Measurements from ENCODE around the gene PF4V1.

PF4V1 gene

DNA sequence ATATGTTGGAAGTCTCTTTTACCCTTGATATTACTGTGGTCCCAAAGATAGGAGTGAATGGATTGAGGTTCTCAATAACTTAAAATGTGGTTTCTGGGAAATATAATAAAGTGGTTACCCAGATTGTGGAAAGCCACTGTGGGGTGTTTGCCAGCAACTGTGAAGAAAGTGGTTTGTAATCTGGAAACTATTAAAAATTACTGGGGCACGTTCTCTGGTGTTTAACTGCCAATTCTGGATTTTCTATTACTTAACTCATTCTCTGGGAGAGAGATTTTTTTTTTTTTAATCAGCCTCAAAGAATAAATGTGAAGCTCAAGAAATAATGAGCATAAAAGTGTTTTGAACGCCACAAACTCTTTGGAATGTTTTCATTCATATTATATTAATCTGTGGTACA, 21.5 kb upstream of the PF4V1 start:
- Histone ChIP-seq H3K4me3 (ENCODE audit: low read depth, low read length) (no peak overlapping the region), H3K9me3 (no peaks in the 10 kb centered on the region; the same call in 1 of the 2 replicates), H3K36me3 (no peaks in the 10 kb centered on the region), H3K27me3 (no peaks in the 10 kb centered on the region), H3K4me1 (no peaks in the 10 kb centered on the region)
- TF ChIP-seq, protein P1, sequence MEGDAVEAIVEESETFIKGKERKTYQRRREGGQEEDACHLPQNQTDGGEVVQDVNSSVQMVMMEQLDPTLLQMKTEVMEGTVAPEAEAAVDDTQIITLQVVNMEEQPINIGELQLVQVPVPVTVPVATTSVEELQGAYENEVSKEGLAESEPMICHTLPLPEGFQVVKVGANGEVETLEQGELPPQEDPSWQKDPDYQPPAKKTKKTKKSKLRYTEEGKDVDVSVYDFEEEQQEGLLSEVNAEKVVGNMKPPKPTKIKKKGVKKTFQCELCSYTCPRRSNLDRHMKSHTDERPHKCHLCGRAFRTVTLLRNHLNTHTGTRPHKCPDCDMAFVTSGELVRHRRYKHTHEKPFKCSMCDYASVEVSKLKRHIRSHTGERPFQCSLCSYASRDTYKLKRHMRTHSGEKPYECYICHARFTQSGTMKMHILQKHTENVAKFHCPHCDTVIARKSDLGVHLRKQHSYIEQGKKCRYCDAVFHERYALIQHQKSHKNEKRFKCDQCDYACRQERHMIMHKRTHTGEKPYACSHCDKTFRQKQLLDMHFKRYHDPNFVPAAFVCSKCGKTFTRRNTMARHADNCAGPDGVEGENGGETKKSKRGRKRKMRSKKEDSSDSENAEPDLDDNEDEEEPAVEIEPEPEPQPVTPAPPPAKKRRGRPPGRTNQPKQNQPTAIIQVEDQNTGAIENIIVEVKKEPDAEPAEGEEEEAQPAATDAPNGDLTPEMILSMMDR (IDR thresholded peaks at IDR 0.05; ENCODE audit: low read depth, low read length), result no peak
- DNase-seq, result no peak

DNA sequence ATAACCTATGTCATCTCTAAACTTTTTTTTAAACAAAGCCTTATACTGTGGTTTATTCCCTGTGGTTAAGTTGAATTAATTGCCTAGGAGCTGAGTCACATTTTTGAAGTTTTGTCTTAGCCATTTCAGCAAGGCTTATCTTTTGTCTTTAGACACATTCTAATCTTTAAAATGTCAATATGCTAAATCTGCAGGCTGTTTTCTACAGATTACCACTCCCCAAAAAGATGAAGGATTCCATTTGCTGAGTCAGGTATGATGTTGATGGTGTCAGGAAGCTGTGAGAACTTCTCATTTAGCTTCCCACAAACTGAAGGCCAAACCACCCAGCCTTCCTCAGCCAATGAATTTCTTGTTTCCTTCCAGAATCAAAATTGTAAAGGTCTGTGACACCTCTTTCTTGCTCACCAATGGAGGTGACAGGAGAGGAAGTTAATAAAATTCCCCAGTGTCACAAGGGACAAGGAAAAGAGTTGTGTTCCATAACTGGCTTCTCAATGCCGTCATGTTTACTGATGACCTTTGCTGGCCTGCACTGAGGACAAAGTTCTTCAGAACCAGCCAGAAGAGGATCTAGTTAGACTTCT, 20.4 kb upstream of the PF4V1 start:
- H3K36me3 ChIP-seq, result no peaks in the 10 kb centered on the region
- DNase-seq, result no peak
- TF ChIP-seq, protein P1 (IDR thresholded peaks at IDR 0.05; ENCODE audit: low read depth, low read length), result no peak
- H3K4me3 ChIP-seq (ENCODE audit: low read depth, low read length), result no peak overlapping the region
- no peaks in the 10 kb centered on the region; the same call in 1 of the 2 replicates for H3K9me3 ChIP-seq
- H3K4me1 ChIP-seq, result no peaks in the 10 kb centered on the region
- no peaks in the 10 kb centered on the region for H3K27me3 ChIP-seq

DNA sequence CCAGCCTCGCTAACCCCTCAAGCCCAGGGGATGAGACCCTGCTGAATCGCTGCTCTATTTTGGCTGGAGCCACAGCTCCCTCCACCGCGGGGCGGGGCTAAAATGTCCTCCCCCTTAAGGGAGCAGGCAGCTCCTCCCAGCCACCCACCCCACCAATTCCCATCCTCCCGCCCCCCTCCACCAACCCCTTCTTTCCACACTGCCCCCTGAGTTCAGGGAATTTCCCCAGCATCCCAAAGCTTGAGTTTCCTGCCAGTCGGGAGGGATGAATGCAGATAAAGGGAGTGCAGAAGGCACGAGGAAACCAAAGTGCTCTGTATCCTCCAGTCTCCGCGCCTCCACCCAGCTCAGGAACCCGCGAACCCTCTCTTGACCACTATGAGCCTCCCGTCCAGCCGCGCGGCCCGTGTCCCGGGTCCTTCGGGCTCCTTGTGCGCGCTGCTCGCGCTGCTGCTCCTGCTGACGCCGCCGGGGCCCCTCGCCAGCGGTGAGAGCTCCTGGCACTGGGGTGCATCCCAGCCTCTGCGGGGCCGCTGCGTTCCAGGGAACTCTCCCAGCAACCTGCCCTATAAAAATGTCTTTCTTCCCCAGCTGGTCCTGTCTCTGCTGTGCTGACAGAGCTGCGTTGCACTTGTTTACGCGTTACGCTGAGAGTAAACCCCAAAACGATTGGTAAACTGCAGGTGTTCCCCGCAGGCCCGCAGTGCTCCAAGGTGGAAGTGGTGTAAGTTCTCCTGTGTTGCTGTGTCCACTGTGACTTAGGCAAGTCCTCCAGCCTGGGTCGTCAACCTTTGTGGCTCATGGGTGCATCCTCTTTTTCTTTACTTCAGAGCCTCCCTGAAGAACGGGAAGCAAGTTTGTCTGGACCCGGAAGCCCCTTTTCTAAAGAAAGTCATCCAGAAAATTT, 16.5 kb upstream of the PF4V1 start, which contains the start of gene CXCL6:
Gene CXCL6, plus strand, starts transcription at position 306 of the 907 bp plus-strand sequence. Its CDS starts 73 bp downstream, at position 379.
- TF ChIP-seq, protein P1 (IDR thresholded peaks at IDR 0.05; ENCODE audit: low read depth, low read length), result no peak
- DNase-seq, result peak; percentile 7
- no peaks in the 10 kb centered on the region for H3K4me1 ChIP-seq
- H3K27me3 ChIP-seq, result no peaks in the 10 kb centered on the region
- H3K4me3 ChIP-seq (ENCODE audit: low read depth, low read length), result no peak within 1 kb of the TSS
- no peaks in the 10 kb centered on the region for H3K36me3 ChIP-seq
- no peaks in the 10 kb centered on the region; the same call in 1 of the 2 replicates for H3K9me3 ChIP-seq

DNA sequence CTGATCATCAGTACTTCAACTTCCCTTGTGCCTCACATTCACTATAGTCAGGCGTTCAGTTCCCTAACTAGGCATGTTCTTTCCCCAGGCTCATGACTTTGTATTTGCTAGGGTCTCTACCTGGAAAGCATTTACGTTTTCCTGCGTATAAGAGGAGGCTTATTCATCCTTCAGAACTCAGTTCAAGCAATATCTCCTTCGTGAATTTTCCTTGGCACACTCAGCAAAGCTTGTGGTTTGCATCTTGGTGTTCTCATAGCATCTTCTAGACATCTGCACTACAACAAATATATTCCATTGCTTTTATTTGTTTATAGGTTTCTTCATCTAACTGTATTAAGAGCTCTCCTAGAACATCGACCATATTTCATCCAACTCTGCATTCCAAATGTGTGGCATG, 14.0 kb upstream of the PF4V1 start:
- no peaks in the 10 kb centered on the region for H3K9me3 ChIP-seq
- H3K4me3 ChIP-seq (ENCODE audit: low read depth, low read length), result no peak overlapping the region
- no peaks in the 10 kb centered on the region for H3K36me3 ChIP-seq
- DNase-seq, result no peak
- no peaks in the 10 kb centered on the region for H3K4me1 ChIP-seq
- no peaks in the 10 kb centered on the region for H3K27me3 ChIP-seq
- TF ChIP-seq, protein P1 (IDR thresholded peaks at IDR 0.05; ENCODE audit: low read depth, low read length), result no peak

DNA sequence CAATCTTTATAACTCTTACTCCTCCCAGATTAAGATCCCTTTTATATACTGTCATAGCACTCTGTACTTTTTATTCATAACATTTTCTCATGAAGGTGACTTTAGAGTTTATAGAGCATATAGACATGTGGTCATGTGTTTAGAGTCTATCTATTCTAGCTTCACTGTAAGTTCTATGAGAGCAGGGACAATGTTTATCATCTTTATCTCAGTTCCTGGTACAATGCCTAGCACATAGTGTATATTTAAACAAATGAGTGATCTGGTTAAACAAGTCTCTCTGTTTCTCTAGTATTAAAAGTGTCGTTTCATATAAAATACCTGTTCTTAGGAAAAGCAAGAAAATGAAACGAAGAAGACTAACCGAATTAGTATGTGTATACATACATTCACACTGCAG, 13.4 kb upstream of the PF4V1 start:
- Histone ChIP-seq H3K36me3 (no peaks in the 10 kb centered on the region), H3K9me3 (no peaks in the 10 kb centered on the region), H3K4me1 (no peaks in the 10 kb centered on the region), H3K27me3 (no peaks in the 10 kb centered on the region), H3K4me3 (ENCODE audit: low read depth, low read length) (no peak overlapping the region)
- DNase-seq, result no peak
- TF ChIP-seq, protein P1 (IDR thresholded peaks at IDR 0.05; ENCODE audit: low read depth, low read length), result no peak
